Kidney epithelial cell (primary cell): ENCODE measurements around the gene DCHS2. TPM values are rescaled to one million over a fixed set of nuclear protein-coding genes. Genes with fewer than 3 reads are reported as not detected.

Experiments
- DNase-seq: peaks from one replicate; pipeline ENCODE4 v3.0.0-alpha.2; 2010; ENCODE audit warnings: low read depth
- H3K27me3 ChIP-seq: 2 replicates; pipeline ENCODE4 v1.6.0; 2011; ENCODE audit warnings: low read length; ENCODE audit not compliant: control insufficient read depth, insufficient read depth
- H3K36me3 ChIP-seq: 2 replicates; pipeline ENCODE4 v1.5.1; 2011; ENCODE audit warnings: low read length; ENCODE audit not compliant: control insufficient read depth, insufficient read depth
- H3K4me3 ChIP-seq: 2 replicates; pipeline ENCODE4 v1.5.1; 2011; ENCODE audit warnings: low read depth, mild to moderate bottlenecking, control low read depth, low read length
- CTCF ChIP-seq: IDR thresholded peaks from 2 replicates; pipeline ENCODE4 v1.5.1; 2011; ENCODE audit warnings: mild to moderate bottlenecking, moderate library complexity, low read length, control low read depth, inconsistent platforms; ENCODE audit not compliant: insufficient read depth, poor library complexity, severe bottlenecking
- total RNA-seq: library from RNA; depleted of rRNA; stranded (reverse); fragments of >200 nt; gene quantifications from 2 replicates; pipeline ENCODE4 v1.2.3, GENCODE V29; 2015

The DCHS2 gene
- total RNA-seq, 1 donor from 2014 or later, result 0.75 TPM

- Histone ChIP-seq H3K36me3 (no peaks in the 10 kb centered on the region), H3K4me3 (no peak overlapping the region), H3K27me3 (no peaks in the 10 kb centered on the region)
- TF ChIP-seq CTCF, result no peak
- no peak for DNase-seq
These were observed 299.0 kb downstream of the DCHS2 start for GRCh38 chr4:154192585-154192984.

- Histone ChIP-seq H3K27me3 (no peaks in the 10 kb centered on the region), H3K36me3 (no peaks in the 10 kb centered on the region), H3K4me3 (no peak overlapping the region)
- no peak for DNase-seq
- TF ChIP-seq CTCF, result no peak
These were observed 302.3 kb downstream of the DCHS2 start for GRCh38 chr4:154189346-154189745.

GRCh38 chr4:154186888-154187287 is 304.7 kb downstream of the DCHS2 start:
- Histone ChIP-seq H3K4me3 (no peak overlapping the region), H3K27me3 (no peaks in the 10 kb centered on the region), H3K36me3 (no peaks in the 10 kb centered on the region)
- DNase-seq, result no peak
- no peak for TF ChIP-seq CTCF

- no peak overlapping the region for H3K4me3 ChIP-seq
- DNase-seq, result no peak
- no peaks in the 10 kb centered on the region for H3K27me3 ChIP-seq
- H3K36me3 ChIP-seq, result no peaks in the 10 kb centered on the region
- no peak for TF ChIP-seq CTCF
These were observed 305.6 kb downstream of the DCHS2 start for GRCh38 chr4:154186035-154186434.

- H3K27me3 ChIP-seq, result no peaks in the 10 kb centered on the region
- H3K4me3 ChIP-seq, result no peak overlapping the region
- no peaks in the 10 kb centered on the region for H3K36me3 ChIP-seq
- TF ChIP-seq CTCF, result no peak
- no peak for DNase-seq
These were observed 307.4 kb downstream of the DCHS2 start for GRCh38 chr4:154184238-154184637.

- Histone ChIP-seq H3K4me3 (no peak overlapping the region), H3K36me3 (no peaks in the 10 kb centered on the region), H3K27me3 (no peaks in the 10 kb centered on the region)
- DNase-seq, result no peak
- no peak for TF ChIP-seq CTCF
These were observed 308.3 kb downstream of the DCHS2 start for GRCh38 chr4:154183264-154183663.
